SW480 (cell line): ENCODE measurements around the gene COLEC12.

Source experiments
- DNase-seq: peaks from one replicate; pipeline ENCODE4 v3.0.0-alpha.2; 2016; ENCODE audit warnings: low spot score

Gene COLEC12

DNA sequence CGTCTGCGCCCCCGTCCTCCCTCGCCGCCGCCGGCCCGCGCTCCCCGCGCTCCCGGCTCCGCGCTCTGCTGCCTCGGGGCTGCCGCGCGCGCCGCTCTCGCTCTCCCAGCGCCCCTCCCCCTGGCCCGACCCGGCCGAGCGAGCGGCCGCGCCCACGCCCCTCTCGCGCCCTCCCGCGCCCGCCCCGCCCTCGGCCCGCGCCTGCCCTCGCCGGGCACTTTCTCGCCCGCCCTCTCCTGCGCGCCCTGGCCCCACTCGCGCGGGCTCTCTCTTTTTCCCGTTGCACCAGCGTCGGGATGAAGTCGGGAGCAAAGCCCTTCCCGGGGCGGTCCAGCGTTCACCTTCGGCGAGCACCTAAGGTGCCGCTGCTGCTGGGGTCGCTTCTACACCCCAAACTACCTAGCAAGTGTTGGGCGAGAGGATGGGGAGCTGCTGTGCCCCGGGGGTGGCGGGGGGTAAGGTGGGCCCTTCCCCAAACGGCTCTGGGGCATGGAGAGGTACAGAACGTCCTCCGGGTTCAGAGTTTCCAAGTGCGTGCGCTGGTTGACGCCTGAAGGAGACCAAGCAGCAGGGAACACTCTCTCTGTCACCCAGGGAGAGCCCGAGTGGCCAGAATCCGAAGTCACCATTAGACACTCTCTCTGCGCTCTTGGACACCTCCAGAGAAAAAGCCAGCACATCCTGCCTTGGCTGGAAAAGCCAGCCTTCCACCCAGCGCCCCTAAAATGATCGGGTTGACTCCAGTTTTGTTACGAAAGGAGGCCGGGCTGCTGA lies at the start of gene COLEC12:
TSS of gene COLEC12 (minus strand) at position 70 of the 774 bp plus-strand sequence. CDS start 187 bp downstream, outside the sequence.
- DNase-seq: no peak

DNA sequence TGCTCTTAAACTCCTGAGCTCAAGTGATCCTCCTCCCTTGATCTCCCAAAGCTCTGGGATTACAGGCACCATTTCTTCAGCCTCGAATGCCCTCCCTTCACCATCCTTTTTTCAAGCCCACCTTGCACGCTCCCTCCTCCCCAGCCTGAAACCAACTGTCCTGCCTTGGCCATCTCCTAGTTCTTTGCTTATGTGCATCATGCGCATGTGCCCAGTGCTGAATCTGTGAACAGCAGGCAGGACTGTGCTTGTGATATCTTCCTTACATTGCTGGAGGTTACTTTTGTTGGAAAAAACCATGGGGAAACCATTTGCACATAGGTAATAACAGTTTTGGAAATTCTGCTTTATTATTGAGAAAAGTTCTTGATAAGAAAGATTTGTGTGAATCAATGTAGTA lies 49.5 kb upstream of the COLEC12 start:
- no peak for DNase-seq

DNA sequence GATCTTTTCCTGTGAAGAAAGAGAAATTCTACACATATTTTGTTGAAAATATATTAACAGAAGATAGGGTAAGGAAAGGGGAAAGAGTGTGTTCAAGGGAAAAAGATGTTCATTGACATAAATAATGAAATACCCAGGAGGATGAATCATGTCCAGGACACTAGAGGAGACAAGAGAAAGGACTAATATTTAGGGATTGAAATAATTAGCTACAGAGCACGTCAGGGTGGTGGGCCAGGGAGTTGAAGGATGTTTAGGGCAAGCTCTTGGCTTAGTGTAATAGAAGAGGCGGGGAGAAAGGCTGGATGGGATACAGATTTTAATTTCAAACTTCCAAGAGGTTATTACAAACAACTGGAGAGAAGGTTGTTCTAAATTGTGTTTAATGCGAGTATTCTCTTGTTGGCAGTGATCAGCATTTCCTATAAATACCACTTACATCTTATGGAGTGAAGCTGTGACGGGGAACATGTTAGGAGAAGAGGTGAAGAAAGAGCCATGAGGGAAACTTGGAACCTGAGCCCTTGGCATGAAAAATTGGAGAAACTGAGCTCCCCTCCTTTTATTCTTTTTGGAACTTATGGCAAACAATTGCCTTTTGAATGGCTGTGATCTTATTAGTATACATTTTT lies 43.1 kb upstream of the COLEC12 start:
- no peak for DNase-seq

DNA sequence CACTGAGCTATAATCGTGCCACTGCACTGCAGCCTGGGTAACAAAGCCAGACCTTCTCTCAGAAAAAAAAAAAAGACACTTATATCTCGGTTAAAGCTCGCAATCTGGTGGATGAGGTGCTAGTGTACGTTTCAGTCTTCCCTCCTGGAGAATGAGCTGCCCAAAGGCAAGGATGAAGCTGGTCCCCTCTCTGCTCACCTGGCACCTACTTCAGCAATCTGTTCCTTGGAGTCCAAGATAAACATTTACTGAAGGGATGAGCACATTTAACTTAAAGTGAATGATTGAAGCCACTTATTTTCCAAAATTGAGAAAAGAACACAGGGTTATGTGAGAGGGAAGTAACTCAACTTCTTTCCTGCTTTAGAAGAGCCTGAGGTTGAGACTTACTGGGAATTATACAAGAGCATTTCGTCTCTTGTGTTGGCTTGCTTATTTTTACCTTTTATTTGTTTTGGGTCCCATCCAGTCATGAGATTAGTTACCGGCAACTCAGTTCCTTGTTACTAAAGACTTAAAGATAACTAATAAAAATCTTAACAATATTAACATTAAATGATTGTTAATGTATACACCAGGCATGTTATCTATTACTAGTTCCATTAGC lies 33.6 kb upstream of the COLEC12 start:
- DNase-seq: no peak

DNA sequence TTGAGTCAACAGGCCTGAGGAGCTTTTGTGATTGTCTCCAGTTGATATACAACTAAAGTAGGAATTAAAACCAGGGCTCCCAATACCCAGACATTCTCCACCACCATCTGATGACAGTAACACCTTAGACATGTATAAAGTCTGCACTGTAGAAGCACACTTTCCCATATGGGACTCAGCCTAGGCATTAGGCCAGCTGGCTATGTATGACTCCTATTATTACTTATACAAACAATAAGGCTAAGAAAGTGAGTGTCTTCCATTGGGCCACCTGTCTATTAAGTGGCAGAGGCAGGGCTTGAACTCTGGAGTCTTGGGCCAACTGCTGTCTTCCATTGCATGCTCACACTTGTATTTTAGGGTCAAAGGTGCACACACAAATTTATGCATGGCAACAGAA lies 32.1 kb upstream of the COLEC12 start:
- no peak for DNase-seq

DNA sequence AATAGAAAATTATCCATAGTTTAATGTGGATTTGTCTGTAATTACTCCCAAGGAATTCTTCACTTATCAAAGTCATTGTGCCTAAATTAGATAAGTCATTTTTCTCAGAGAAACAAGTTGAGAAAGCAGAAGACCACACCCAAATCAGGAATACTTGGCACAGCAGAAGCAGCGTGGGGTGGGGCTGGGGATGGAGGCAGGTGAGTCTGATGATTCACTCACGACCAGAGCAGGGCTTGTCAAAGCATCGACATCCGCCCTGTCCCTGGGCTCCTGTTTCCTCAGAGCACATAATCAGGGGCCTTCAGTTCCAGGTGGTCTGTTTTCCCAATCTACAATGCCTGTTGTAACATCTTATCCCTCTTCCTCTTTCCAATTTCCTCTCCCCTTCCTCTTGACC lies 31.5 kb upstream of the COLEC12 start:
- DNase-seq: peak; percentile 43

DNA sequence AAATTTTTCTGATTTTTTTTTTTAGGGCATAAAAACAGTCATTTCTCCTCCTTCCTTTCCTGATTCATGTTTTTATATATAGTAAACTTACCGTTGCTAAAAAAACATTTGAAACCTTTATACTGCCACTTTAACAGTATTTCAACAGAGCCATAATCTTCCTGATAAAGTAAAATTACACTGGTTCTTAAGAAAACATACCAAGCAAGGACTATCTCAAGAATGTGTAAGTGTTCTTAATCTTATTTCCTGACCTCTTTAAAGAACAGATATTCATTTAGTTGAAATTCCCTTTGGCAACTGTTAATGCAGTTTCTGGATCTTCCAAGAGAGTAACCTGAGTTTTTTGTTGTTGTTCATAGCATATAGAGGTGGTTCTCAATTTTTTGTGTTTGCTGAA lies 26.6 kb upstream of the COLEC12 start:
- DNase-seq: no peak

DNA sequence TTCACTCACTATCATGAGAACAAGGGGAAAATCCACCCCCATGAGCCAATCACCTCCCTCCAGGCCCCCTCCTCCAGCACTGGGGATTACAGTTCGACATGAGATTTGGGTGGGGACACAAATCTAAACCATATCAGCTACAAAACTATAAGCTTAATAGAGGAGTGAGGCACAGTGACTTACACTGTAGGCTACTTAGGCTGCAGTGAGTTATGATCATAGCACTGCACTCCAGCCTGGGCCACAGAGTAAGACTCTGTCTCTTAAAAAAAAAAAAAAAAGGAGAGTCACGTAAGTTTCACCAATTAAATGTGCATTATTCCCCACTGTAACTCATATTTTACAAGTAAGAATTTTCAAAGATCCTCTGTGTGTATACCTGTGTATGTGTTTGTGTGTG lies 26.2 kb upstream of the COLEC12 start:
- DNase-seq: no peak

DNA sequence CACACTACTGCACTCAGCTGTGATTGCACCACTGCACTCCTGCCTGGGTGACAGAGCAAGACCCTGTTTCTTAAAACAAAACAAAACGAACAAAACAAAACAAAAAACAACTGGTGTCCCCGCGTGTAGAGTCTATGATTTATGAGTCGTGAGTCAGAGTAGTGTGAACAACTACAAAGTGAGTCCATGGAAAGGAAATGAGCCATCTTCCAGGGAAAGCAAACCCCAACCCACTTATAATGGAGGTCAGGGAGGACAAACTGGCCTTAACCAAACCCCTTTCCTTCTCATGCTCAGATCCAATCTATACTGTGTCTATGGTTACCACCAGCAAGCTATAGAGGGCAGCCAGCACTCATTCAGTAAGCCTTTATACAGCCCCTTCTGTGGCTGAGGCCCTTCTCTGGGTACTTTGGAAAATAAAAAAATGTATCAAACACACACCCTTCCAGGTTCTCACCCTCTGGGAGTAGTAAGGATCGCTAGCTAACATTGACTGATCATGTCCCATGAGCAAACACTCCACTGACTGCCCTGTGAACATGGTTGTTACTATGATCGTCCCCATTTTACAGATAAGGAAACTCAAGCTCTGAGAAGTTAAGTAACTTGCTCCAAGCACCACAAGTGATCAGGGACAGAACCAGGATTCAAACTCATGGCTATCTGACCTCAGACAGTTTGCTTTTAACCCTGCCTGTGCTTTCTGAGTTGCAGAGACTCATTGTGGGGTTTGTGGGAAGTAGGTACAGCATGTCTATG lies 24.7 kb upstream of the COLEC12 start:
- peak; percentile 48 for DNase-seq

DNA sequence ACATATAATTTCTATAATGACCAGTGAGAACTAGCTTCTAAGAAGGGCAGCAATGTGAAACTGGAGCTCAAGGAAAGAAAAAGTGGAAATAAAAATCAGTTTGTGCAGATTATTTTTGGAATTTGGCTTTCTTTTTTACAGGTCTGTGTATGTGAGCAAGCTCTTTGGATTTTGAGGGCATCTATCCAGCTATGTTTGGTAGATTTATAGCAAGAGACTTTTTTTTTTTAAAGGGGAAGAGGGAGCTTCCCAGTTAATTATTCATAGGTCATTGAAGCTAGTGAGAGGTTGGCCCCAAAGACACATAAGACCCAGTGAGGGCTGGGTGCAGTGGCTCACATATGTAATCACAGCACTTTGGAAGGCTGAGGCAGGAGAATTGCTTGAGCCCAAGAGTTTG lies 24.0 kb upstream of the COLEC12 start:
- DNase-seq: no peak

DNA sequence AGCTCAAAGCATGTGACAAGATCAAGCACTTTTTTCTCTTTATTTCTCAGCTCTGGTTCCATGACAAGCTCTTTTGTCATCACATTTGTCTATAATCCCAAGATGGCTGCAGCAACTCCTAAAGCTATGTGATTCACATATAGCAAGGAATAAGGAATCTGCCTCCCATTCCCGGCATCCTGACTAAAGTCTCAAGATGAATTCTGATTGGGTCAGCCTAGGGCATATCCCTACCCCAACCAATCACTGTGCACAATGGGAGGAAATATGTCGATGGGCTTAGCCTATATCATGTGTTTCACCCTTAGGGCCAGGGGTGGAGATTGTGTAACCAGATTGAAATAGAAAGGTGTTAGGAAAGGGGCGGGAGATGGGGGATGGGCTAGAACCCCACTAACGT lies 23.1 kb upstream of the COLEC12 start:
- DNase-seq: no peak

DNA sequence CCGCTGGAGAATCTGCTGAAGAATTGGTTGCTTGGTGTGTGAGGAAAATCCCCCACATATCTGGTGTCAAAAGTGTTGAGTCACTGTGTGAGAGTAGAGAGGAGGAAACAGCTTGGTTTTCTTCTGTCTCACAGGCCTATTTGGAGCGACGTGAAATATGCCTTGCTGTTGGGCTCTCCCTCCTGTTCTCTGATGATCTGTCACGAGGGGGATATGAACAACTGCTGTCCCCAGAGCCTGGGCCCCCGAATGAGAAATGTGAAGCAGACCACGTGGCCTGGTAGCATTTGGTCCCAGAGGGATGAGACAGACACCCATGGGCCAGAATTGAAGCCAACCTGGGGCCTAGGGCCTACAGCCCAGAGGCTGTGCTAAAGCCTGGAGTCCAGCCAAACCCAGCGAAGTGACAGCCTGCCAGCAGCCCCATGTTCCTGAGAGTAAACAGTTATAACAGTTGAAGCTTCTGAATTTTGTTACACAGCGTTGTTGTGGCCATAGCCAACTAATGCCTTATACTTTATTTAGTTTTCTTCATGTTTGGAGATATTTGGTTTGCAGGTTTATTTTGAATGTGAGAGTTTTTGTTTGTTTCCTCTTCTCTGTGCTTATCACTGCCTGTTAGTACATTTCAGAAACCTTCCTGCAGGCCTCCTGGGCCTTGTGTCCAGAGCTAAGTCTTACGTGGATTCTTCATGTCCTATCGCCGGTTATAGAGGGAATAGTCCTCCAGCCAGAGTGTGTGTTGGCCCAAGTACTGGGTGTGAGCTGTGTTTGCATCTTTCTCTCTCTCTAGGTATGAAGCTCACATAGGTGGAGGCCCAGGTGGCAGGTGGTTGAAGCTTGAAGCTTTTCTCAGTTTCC lies 18.7 kb upstream of the COLEC12 start:
- no peak for DNase-seq

DNA sequence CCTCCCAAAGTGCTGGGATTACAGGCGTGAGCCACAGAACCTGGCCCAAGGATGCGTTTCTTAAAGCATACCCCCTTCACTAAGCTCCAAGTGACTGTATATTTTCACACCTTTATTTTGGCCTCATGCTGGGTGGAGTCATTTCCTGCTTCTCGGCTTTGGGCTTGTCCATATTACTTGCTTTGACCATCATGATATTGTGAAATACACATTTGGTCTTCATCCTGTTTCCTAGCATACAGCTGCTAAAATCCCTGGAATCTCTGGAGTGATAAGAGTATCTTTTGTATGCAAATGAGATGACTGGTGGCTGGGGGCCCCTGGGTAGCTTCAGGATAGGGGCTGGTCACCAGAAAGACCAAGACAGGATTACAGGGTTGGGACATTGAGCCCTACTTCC lies 17.6 kb upstream of the COLEC12 start:
- DNase-seq: no peak

DNA sequence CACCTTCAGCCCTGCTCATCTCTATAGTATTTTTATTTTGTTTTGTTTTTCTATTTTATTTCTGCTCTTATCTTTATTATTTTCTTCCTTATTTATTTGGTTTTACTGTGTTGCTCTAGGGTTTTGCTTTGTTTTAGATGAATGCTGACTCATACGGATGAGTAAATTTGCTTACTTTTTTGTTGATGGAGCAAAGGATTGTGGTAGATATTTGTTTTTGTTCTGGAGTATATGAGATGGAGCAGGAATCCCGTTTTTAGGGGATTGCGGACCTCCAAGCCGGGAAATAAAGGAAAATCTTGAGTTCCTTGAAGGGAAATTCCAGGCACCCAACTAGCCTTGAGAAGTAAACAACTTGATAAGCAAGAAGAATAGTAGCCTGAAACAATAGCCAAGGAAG lies 15.3 kb upstream of the COLEC12 start:
- DNase-seq: no peak

DNA sequence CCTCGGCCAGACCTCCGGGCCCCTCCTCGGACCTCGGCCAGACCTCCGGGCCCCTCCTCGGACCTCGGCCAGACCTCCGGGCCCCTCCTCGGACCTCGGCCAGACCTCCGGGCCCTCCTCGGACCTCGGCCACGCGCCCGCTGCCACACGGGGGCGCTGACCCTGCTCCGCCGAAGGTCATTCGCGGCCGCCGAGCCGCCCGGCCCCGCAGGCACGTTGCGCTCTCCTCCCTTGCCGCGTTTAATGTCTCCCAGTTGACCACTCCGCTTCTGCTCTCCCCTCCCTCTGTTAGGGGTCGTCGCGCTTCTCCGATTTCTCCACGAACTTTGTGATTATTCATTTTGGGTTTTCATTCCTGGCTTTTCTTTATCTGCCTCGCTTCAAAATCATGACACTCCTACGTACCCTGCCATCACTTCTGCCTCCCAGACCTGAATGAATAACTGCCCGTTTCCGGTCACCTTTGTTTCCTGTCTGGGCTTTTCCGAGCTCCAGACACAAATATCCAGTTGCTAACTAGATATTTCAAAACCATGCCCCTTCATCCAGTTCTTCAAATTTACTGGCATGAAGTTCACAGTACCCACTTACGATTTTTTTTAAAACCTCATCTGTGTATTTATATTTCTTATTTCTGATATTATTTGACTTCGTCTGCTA lies 14.8 kb upstream of the COLEC12 start:
- no peak for DNase-seq

DNA sequence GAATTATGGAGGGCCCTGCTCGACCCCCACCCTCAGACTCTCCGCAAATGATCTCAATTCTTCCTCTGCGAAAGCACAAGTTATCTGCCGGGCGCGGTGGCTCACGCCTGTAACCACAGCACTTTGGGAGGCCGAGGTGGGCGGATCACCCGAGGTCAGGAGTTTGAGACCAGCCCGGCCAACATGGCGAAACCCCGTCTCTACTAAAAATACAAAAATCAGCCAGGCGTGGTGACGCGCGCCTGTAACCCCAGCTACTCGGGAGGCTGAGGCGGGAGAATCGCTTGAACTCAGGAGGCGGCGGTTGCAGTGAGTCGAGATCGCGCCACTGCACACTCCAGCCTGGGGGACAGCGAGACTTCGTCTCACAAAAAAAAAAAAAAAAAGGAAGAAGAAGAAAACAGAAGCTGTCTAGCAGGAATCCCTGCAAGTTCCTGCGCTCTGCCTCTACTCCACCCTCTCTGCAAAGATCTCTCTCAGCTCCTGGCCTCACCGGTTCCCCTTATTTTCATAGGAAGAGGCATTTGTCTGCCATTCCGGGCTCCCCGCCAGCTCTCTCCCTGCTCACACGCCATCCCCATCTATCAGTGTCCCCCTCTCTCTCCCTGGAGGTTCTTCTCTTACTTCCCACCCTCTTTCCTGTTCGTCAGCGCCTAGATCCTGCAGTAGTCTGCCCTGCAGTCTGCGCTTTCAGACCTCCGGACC lies 13.5 kb upstream of the COLEC12 start:
- DNase-seq: no peak

DNA sequence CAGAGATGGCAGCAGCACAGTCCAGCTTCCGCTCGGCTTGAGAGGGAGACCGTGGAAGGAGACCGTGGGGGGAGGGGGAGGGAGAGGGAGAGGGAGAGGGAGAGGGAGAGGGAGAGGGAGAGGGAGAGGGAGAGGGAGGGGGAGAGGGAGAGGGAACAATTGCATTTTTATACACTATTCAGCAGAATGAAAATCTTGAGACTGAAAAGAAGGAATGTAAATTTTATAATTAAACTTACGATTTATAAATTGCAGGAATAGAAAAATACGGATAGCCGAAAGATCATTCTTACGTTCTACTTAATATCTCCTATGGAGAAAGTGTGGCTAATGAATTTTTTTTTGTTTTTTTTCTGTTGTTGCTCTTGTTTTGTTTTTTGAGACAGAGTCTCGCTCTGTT lies 12.5 kb upstream of the COLEC12 start:
- no peak for DNase-seq

DNA sequence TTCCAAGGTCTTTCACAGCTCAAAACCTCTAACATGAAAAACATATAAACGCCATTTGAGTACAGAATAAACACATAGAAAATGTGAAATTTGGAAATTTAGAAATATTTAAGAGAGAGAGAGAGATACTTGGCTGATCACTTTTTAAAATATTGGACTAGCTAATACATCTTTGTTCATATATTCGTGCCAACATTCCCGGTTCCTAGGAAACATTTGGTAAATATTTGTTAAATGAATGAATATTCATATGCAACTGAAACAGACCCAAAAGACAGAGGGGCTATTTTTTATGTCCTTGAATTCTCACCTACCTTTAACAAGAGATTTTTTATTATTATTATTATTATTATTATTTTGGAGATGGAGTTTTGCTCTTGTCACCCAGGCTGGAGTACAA lies 8.3 kb upstream of the COLEC12 start:
- no peak for DNase-seq

DNA sequence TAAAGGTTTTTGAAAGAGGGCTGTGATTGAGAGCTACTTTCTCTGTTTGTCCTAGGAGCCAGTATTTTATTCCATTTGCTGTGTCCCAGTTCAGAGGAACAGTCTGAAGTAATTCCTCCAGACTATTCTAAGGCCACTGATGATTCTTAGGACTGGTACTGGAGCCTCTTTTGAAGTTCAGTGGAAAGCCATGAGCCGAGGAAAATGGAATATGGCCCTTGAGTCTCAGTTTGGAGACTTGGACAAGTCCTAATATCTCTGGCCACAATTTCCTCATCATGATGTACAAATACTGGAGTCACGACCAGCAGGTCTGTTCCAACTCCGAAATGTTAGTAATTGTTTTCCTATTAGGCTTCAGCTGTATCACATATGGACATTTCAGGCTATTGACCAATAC lies 7.1 kb upstream of the COLEC12 start:
- DNase-seq: no peak

DNA sequence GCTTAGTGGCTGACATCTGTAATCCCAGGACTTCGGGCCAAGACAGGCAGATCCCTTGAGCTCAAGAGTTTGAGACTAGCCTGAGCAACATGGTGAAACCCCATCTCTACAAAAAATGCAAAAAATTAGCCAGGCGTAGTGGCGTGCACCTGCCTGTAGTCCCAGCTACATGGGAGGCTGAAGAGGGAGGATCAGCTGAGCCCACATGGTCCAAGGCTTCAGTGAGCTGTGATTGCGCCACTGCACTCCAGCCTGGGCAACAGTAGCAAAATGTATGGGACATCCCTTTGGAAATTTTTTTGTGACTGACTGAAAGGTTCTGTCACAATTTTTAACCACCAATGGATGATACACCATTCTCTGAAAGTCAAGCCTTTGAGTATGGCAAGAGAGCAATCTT lies 6.3 kb upstream of the COLEC12 start:
- no peak for DNase-seq

DNA sequence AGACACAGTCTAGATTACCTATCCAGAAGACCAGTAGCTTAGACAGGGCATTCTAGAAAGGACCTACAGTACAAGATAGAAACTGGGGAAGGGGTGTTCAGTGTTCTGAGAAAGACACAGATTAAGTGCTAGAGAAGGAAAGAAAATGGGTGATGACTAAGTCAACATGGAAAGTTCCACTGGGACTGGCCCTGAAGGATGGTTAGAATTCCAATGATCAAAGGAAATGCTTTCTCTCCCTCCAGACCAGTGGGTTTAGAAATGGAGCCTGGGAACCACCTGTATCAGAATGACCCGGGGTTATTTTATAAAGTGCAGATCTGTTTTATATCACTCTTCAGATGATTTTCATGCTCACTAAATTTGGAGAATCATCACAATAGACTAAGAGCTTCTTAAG lies 5.8 kb upstream of the COLEC12 start:
- peak; percentile 57 for DNase-seq
